T-helper 2 cell treated with Interferon-gamma antibody and Interleukin-4, amounts not matched to agents 100 ng/mL and 5 ng/mL, for 36 hours (primary cell): Measurements from ENCODE around the gene BIRC2. TPM values are rescaled to one million over a fixed set of nuclear protein-coding genes. Genes with fewer than 3 reads are reported as not detected.
"Not testable (repeated sequence)": the region's sequence is repeated elsewhere in the genome, so short reads cannot be mapped to it uniquely, and the experiment has no call there.

Source experiments
- intact Hi-C: fragments of 100-400 bp; cut with micrococcal nuclease; formaldehyde crosslinking; loops from one replicate; pipeline ENCODE4 v1.15.1; 2023
- total RNA-seq: library from RNA; stranded (reverse); gene quantifications from 2 replicates; pipeline ENCODE4 v1.2.3, GENCODE V29; 2022

The BIRC2 gene
- total RNA-seq, result 28.2 and 31.3 TPM in 2 replicates

- intact Hi-C loops, result loop anchor here (1.0 to 10.0 kb wide), 6 partner anchors 30 to 432 kb away; partner anchors contain the start of genes ANGPTL5, BIRC3, CEP126 and TMEM123
These were observed at the start of gene BIRC2 for GRCh38 chr11:102346748-102347461. Gene BIRC2, plus strand, starts transcription at chr11:102347214. Its CDS starts 2,641 bp downstream, at chr11:102349855.

- intact Hi-C loops, result not testable (repeated sequence)
These were observed 46.2 kb upstream of the BIRC2 start for GRCh38 chr11:102300837-102301236.

- intact Hi-C loops, result no loop called here
These were observed 44.8 kb upstream of the BIRC2 start for GRCh38 chr11:102302241-102302640.

- intact Hi-C loops, result loop anchor here (1.0 kb wide), 1 partner anchor 10 kb away; no protein-coding TSS in a partner anchor
These were observed 42.3 kb upstream of the BIRC2 start for GRCh38 chr11:102304686-102305085.

- intact Hi-C loops, result loop anchor here (1.0 kb wide), 2 partner anchors 11 to 12 kb away; partner anchors contain the start of gene BIRC3
These were observed 41.5 kb upstream of the BIRC2 start for GRCh38 chr11:102305352-102306047.

GRCh38 chr11:102306048-102306597 lies 40.9 kb upstream of the BIRC2 start:
- intact Hi-C loops, result loop anchor here (1.0 kb wide), 1 partner anchor 11 kb away; the partner anchor contains the start of gene BIRC3

GRCh38 chr11:102306817-102307726 lies 39.9 kb upstream of the BIRC2 start:
- intact Hi-C loops, result loop anchor here (1.0 kb wide), 1 partner anchor 10 kb away; the partner anchor contains the start of gene BIRC3

- intact Hi-C loops, result no loop called here
These were observed 39.3 kb upstream of the BIRC2 start for GRCh38 chr11:102307727-102308038.

GRCh38 chr11:102309621-102310541 lies 37.1 kb upstream of the BIRC2 start:
- intact Hi-C loops, result no loop called here

GRCh38 chr11:102312667-102313066 lies 34.3 kb upstream of the BIRC2 start:
- intact Hi-C loops, result no loop called here

GRCh38 chr11:102313238-102313940 lies 33.6 kb upstream of the BIRC2 start:
- intact Hi-C loops, result no loop called here

- intact Hi-C loops, result no loop called here
These were observed 32.2 kb upstream of the BIRC2 start for GRCh38 chr11:102314784-102315183.

- intact Hi-C loops, result no loop called here
These were observed 30.6 kb upstream of the BIRC2 start for GRCh38 chr11:102316346-102316904.

GRCh38 chr11:102317099-102317767 lies 29.8 kb upstream of the BIRC2 start, which contains the start of gene BIRC3:
Gene BIRC3, plus strand, starts transcription at chr11:102317484. Its CDS starts 7,026 bp downstream, at chr11:102324510.
- intact Hi-C loops, result loop anchor here (1.0 kb wide), 6 partner anchors 11 to 243 kb away; partner anchors contain the start of genes BIRC2 and TMEM123

- intact Hi-C loops, result loop anchor here (1.0 kb wide), 6 partner anchors 11 to 243 kb away; partner anchors contain the start of genes BIRC2 and TMEM123
These were observed 29.3 kb upstream of the BIRC2 start for GRCh38 chr11:102317768-102318103.

- intact Hi-C loops, result no loop called here
These were observed 28.5 kb upstream of the BIRC2 start for GRCh38 chr11:102318469-102318868.

- intact Hi-C loops, result no loop called here
These were observed 27.5 kb upstream of the BIRC2 start for GRCh38 chr11:102319544-102319943.

GRCh38 chr11:102320188-102320587 lies 26.8 kb upstream of the BIRC2 start:
- intact Hi-C loops, result no loop called here
